ENCODE measurements around the gene PMEPA1.

Gene PMEPA1

GRCh38 chr20:57672164-57672563 is 37.7 kb downstream of the PMEPA1 start:
- DNase-seq, result no peak

GRCh38 chr20:57671662-57672061 is 38.2 kb downstream of the PMEPA1 start:
- no peak for DNase-seq

GRCh38 chr20:57671072-57671391 is 38.8 kb downstream of the PMEPA1 start:
- DNase-seq, result no peak

GRCh38 chr20:57670288-57671071 is 39.3 kb downstream of the PMEPA1 start:
- no peak for DNase-seq

GRCh38 chr20:57669632-57670031 is 40.2 kb downstream of the PMEPA1 start:
- no peak for DNase-seq

GRCh38 chr20:57667924-57668782 is 41.7 kb downstream of the PMEPA1 start:
- no peak for DNase-seq

- DNase-seq, result no peak
Observed at GRCh38 chr20:57667388-57667787, 42.4 kb downstream of the PMEPA1 start.

GRCh38 chr20:57666834-57667157 is 43.0 kb downstream of the PMEPA1 start:
- no peak for DNase-seq

- no peak for DNase-seq
Observed at GRCh38 chr20:57666106-57666833, 43.5 kb downstream of the PMEPA1 start.

- DNase-seq, result no peak
Observed at GRCh38 chr20:57665589-57665971, 44.2 kb downstream of the PMEPA1 start.

GRCh38 chr20:57664924-57665588 is 44.8 kb downstream of the PMEPA1 start:
- DNase-seq, result no peak

GRCh38 chr20:57664476-57664875 is 45.3 kb downstream of the PMEPA1 start:
- no peak for DNase-seq

- no peak for DNase-seq
Observed at GRCh38 chr20:57663681-57664451, 45.9 kb downstream of the PMEPA1 start.

GRCh38 chr20:57663241-57663640 is 46.6 kb downstream of the PMEPA1 start:
- DNase-seq, result no peak

- DNase-seq, result no peak
Observed at GRCh38 chr20:57662456-57663240, 47.2 kb downstream of the PMEPA1 start.

- DNase-seq, result no peak
Observed at GRCh38 chr20:57661746-57662455, 47.9 kb downstream of the PMEPA1 start.

- peak; percentile 10 for DNase-seq
Observed at GRCh38 chr20:57660922-57661745, 48.7 kb downstream of the PMEPA1 start.

- no peak for DNase-seq
Observed at GRCh38 chr20:57660181-57660921, 49.5 kb downstream of the PMEPA1 start.

- no peak for DNase-seq
Observed at GRCh38 chr20:57659517-57660180, 50.2 kb downstream of the PMEPA1 start.

All from midbrain (tissue), 1 donor.